Measurements from ENCODE around the gene LCT.
A peak's percentile ranks its signal among the peaks of the same experiment; 100 is the strongest.
"Not testable (repeated sequence)": the region's sequence is repeated elsewhere in the genome, so short reads cannot be mapped to it uniquely, and the experiment has no call there.

Gene LCT

GRCh38 chr2:135796606-135797005 is 40.4 kb downstream of the LCT start:
- DNase-seq, result no peak

- DNase-seq, result not testable (repeated sequence)
Measured at GRCh38 chr2:135795641-135796040, 41.3 kb downstream of the LCT start.

DNA sequence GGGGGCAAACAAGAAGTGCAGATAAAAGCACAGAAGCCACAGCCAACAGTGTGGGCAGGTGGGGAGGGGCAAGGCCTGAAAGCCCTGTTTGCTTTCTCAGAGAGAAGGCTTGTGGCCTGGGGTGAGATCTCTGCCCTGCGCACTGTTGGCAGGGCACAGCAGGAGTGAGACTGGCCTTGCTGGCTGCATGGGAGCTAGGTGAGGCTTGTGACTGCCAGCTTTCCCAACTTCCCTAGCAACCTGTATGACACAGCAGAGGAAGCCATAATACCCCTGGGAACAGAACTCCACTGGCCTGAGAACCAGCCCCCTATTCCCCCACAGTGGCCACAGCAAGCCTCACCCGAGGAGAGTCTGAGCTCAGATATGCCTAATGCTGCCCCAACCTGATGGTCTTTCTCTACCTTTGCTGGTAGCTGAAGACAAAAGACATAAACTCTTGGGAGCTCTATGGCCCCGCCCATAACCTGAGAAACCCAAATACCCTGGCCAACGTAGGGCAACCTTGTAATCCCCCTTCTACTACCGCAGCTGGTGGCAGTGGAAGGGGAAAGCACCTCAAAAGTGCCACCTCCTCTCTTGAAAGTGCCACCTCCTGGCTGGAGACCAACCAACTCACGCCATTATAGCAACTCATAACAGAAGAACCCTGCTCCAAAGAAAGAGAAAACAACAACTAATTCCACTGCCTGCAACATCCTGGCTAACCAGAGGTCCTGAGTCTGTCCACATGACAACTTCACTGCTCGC is 44.4 kb downstream of the LCT start:
- DNase-seq, result no peak

DNA sequence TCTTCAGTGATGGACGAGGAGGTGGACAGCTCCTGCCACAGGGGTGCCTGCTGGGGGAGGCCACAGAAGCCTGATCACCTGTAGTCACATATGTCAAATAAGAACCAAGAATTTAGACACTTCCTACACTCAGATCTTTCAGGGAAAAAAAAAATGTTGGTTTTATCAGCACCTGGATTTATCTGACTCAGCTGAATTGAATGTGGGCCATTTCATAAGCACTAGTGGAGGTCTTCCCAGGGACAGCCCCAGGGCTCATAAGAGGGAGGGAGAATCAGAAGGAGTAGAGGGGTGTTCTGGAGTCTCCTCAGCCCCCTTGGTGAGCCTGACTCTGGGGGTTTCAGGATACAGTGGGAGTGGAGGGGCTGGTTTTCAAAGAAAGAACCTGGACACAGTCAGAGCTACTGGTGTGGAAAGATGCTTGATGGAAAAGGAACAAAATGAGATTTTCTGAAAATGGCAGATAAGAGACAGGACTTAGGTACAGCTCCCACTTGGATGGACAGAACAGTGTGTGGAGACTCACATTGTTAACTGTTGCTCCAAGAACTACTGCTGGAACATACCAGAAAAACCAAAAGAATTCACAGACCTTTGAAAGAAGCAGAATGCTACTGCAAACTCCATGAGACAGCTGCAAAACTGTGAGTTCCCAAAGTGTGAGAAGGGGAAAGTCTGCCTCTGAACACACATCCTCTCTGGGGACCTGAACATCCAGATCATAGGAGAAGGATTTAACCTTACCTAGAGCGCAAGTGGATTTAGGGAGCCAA is 45.4 kb downstream of the LCT start:
- no peak for DNase-seq

GRCh38 chr2:135790423-135790822 is 46.6 kb downstream of the LCT start:
- DNase-seq, result no peak

GRCh38 chr2:135786823-135787222 is 50.2 kb downstream of the LCT start:
- no peak for DNase-seq

DNA sequence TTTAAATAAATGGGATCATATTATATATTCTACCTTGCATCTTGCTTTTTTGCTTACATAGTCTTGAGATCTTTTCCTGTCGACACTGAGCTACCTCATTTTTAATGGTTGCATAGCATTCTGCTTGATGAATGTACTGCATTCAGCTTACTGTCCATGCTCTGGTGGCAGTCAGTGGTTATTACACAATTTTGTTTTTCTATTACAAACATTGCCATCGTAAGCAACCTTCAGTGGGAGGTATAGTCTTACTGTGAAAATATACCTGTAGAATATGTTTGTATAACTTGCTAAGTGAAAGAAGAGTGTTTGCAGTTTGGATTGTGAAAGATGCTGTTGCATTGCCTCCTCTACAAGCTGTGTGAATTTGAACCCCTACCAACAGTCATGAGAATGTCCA is 52.0 kb downstream of the LCT start:
- no peak for DNase-seq

DNA sequence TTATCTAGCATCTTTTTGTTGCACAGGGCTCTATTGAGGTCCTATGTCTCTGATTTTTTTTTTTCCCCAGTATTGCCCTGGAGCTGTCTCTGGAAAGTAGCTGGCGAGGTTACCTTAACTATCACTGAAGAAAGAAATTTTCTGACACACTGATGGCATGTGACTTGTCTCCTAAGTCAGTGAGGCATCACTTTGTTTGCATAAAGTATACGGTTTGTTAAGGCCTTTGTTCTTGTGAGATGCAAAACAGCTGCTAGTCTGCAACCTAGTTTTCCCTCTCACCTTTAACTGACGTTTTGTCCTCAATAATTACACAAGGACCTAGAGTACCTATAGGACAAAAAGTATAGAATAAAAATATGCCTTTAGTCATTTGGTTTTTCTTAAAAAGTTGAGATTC is 53.5 kb downstream of the LCT start:
- DNase-seq, result no peak

- DNase-seq, result no peak
Measured at GRCh38 chr2:135782231-135782630, 54.8 kb downstream of the LCT start.

DNA sequence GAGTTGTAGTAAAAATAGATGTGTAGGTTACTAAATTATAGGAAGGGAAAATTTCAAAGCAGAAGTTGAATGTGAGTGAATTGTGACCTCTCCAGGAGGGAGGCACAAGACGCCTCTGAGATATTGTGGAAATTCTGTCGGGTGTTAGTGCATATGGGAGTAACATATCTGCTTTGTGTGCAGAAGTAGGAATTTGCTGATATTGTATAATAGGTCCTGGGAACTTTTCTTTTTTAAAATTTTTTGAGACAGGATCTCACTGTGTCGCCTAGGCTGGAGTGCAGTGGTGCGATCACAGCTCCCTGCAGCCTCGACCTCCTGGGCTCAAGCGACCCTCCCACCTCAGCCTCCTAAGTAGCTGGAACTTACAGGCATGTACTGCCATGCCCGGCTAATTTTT is 60.6 kb downstream of the LCT start:
- no peak for DNase-seq

DNA sequence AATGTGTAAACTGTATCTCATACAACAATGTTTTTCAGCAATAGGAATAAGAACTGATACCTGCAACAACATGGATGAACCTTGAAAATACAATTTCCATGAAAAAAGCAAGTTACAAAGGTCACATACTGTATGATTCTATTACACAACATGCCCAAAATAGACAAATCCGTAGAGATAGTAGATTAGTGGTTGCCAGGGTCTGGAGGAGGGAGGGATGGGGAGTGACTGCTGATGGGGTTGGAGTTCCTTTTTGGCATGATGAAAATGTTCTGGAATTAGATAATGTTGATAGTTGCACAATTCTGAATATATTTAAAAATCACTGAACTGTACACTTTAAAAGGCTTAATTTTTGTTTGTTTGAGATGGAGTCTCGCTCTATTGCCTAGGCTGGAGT is 61.6 kb downstream of the LCT start:
- DNase-seq, result no peak

- DNase-seq, result no peak
Measured at GRCh38 chr2:135773917-135774316, 63.1 kb downstream of the LCT start.

GRCh38 chr2:135773319-135773718 is 63.7 kb downstream of the LCT start:
- DNase-seq, result no peak

- no peak for DNase-seq
Measured at GRCh38 chr2:135768863-135769262, 68.1 kb downstream of the LCT start.

GRCh38 chr2:135762530-135762929 is 74.5 kb downstream of the LCT start:
- no peak for DNase-seq

GRCh38 chr2:135762022-135762421 is 75.0 kb downstream of the LCT start:
- DNase-seq, result no peak

GRCh38 chr2:135756692-135757091 is 80.3 kb downstream of the LCT start:
- DNase-seq, result no peak

- no peak for DNase-seq
Measured at GRCh38 chr2:135755573-135755972, 81.4 kb downstream of the LCT start.

DNA sequence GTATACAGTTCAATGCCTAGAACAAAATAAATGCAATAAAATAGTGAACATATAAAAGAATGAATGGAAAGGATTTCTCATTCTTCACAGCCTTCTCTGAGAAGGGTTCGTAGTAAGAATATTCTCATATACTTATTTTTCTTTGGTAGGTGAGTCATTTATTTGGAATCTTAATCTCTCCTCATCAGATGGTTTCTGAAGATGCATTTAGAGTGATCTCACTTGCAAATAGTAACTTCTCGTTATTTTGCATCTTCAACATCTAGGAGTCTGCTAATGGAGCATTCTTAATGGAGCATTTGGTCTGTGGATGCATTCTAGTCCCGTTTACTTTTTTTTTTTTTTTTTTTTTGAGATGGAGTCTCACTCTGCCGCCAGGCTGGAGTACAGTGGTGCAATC is 91.4 kb downstream of the LCT start:
- DNase-seq, result no peak

DNA sequence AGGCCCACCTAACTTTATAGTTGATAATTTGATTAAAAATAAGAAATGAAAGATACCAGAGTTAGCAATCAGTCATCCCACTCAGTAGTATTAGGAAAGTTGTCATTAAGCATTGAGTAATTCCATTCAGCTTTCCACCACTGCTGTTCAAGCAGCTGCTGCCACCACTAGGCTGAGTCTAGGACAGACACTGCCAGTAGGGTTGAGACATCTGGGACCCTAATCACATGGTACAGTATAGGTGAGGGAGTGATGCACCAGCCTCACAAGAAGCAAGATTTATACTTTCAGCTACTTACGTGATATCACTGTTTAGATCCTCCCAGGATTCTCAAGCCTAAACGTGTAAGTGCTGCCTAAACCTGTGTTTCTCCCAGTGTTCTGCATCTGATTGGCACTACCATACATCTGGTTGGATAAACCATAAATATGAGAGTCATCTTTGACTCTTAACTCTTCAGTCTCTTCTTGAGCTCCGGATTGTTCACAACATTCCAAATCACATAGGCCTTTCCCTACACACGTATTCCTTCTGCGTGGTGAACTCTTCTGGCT is 92.1 kb downstream of the LCT start:
- DNase-seq, result peak; percentile 24

DNA sequence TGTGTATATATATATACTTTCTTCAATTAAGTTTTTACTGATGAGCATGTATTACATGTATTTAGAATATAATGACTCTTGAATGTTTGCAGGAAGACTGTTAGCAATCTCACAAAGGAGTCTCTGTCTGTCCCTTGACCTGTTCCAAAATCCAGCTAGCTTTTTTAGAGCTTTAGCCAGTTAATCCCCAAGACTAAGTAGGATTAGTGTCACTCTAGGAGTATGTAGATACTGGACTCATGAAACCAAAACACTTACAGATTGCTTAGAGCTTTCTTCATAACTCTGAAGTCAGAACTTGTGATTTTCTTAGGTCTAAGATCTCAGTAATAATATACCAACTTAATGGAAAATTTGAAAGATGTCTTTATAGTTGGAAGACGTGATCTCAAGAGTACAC is 93.1 kb downstream of the LCT start:
- no peak for DNase-seq

GRCh38 chr2:135742325-135742757 is 94.6 kb downstream of the LCT start:
- peak; percentile 38 for DNase-seq

- peak; percentile 95 for DNase-seq
Measured at GRCh38 chr2:135741395-135742324, 95.3 kb downstream of the LCT start, which contains the start of gene UBXN4. Gene UBXN4 (plus strand): TSS chr2:135741855. CDS start chr2:135741930, 75 bp downstream.
